ENCODE results near the gene LSM5.

Gene LSM5

GRCh38 chr7:32490127-32490796 is at the start of gene LSM5:
Gene LSM5, minus strand, starts transcription at chr7:32490380. Its CDS starts 15 bp downstream, at chr7:32490365.
- Mint-ChIP-seq H3K36me3 (peaks cover 22% of the 10 kb centered on the region), H3K27me3 (no peaks in the 10 kb centered on the region), H3K27ac (peak within 1 kb of the TSS; percentile 91), H3K9me3 (no peaks in the 10 kb centered on the region), H3K4me3 (peak within 1 kb of the TSS; percentile 93), H3K4me1 (peaks cover 12% of the 10 kb centered on the region)
- ATAC-seq, result peak; percentile 89

DNA sequence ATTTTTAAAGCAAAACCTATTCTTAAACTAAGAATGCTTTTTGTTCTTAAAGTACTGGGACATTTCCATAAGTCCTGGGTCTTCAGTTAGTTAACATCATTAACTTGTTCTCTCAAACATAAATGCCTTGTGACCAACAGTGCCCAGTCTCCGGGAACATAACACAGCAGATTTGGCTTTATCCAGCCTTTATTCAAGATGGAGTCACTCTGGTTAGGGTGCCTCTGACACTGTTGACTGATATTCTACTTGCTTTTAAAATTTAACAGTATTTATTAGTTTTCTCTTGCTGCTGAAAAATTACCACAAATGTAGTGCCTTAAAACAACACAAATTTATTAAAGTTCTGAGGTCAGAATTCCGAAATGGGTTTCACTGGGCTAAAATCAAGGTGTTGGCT is 49.2 kb upstream of the LSM5 start:
- Mint-ChIP-seq H3K4me3 (no peak overlapping the region), H3K4me1 (peaks cover 31% of the 10 kb centered on the region), H3K36me3 (peaks cover 16% of the 10 kb centered on the region), H3K27me3 (no peaks in the 10 kb centered on the region), H3K9me3 (no peaks in the 10 kb centered on the region), H3K27ac (no peak overlapping the region)
- no peak for ATAC-seq

DNA sequence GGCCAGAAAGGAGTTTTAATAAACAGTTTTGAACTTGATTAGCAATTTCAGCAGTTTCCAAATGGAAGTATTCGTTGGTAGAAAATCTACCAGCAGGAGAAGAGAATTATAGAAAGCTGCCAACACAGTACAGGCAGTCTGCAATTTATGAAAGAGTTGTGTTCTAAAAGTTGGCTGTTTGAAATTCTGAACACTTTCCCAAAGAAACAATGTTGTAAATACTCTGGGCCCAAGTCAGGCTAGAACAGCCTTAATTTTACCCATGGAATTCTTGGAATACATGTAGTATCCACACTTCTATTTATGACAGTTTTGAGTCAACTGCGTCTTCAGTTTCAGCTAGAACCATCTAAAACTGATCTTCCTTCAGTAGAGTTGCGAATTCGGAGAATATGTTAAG is 47.6 kb upstream of the LSM5 start:
- Mint-ChIP-seq H3K4me3 (no peak overlapping the region), H3K9me3 (no peaks in the 10 kb centered on the region), H3K27ac (no peak overlapping the region), H3K36me3 (peaks cover under 1% of the 10 kb centered on the region), H3K4me1 (peaks cover 24% of the 10 kb centered on the region), H3K27me3 (no peaks in the 10 kb centered on the region)
- no peak for ATAC-seq

DNA sequence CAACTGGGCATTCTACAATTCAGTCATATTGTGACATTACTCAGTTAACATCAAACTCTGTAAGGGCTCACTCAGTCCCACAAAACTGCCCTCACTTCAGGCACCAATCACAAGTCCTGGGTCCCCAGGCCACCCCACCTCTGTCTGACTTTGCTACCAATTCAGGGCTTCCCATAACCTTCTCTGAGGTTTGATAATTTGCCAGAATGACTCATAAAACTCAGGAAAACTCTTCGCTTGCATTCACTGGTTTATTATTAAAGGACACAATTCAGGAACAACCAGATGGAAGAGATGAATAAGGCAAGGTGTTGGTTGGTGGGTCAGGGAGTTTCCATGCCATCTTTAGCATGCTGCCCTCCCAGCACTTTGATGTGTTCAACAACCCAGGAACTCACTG is 46.4 kb upstream of the LSM5 start:
- no peaks in the 10 kb centered on the region for H3K27me3 Mint-ChIP-seq
- no peak for ATAC-seq
- no peaks in the 10 kb centered on the region for H3K9me3 Mint-ChIP-seq
- H3K4me1 Mint-ChIP-seq, result peaks cover 24% of the 10 kb centered on the region
- H3K4me3 Mint-ChIP-seq, result no peak overlapping the region
- no peak overlapping the region for H3K27ac Mint-ChIP-seq
- peaks cover 5% of the 10 kb centered on the region for H3K36me3 Mint-ChIP-seq

- no peak for ATAC-seq
- no peak overlapping the region for H3K4me3 Mint-ChIP-seq
- H3K9me3 Mint-ChIP-seq, result no peaks in the 10 kb centered on the region
- H3K27ac Mint-ChIP-seq, result peak overlapping the region; percentile 21
- no peaks in the 10 kb centered on the region for H3K27me3 Mint-ChIP-seq
- peaks cover 24% of the 10 kb centered on the region for H3K4me1 Mint-ChIP-seq
- peaks cover 6% of the 10 kb centered on the region for H3K36me3 Mint-ChIP-seq
Observed at GRCh38 chr7:32536016-32536415, 45.8 kb upstream of the LSM5 start.

GRCh38 chr7:32535162-32535702 is 45.1 kb upstream of the LSM5 start:
- ATAC-seq, result no peak

DNA sequence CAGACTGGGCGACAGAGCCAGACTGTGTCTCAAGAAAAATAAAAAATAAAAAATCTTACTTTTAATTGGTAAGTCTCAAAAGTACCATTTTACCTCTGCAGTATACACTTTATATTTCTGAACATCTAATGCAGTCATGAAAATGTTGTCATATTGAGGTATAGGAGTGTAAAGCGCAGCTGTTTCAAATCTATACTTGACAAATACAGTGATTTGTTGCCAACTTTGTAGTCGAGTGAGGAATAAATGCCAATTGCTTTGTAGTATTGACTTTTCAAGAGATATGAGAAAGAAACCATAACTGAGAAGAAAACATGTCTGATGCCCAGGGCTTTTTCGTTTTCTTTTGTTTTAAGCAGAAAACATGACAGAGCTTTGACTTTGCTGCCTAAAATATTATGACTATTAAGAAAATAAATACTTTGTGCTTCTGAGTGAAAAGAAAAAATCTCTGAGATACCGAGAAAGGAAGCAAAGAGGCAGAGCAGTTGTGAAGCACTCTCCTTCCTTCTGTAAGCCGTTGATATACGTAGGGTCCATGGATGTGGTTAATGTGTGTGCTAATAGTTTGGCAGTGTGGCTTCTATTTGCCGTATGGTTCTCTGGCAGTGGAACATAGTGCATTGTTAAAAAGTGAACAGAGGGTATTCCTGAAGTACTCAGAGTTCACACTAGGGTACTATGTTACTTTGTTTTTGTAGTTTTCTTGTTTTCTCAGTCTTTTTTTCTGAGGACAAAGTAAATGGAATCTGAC is 43.3 kb upstream of the LSM5 start:
- H3K27ac Mint-ChIP-seq, result no peak overlapping the region
- ATAC-seq, result no peak
- peaks cover 6% of the 10 kb centered on the region for H3K36me3 Mint-ChIP-seq

More at GRCh38 chr7:32535162-32535702, 45.1 kb upstream of the LSM5 start:
- Mint-ChIP-seq H3K36me3 (peaks cover 6% of the 10 kb centered on the region), H3K4me1 (peaks cover 24% of the 10 kb centered on the region), H3K4me3 (no peak overlapping the region), H3K27ac (peak overlapping the region; percentile 21), H3K27me3 (no peaks in the 10 kb centered on the region), H3K9me3 (no peaks in the 10 kb centered on the region)

DNA sequence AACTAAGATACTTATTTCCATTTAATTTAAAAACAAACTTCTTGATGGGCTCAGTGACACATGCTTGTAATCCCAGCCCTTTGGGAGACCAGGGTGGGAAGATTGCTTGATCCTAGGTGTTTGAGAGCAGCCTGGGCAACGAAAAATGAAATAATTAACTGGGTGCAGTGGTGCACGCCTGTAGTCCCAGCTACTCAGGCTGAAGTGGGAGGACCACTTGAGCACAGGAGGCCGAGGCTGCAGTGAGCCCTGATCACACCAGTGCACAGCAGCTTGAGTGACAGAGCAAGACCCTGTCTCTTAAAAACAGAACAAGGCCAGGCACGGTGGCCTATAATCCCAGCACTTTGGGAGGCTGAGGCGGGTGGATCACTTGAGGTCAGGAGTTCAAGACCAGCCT is 42.5 kb upstream of the LSM5 start:
- H3K27ac Mint-ChIP-seq, result no peak overlapping the region
- peaks cover 18% of the 10 kb centered on the region for H3K4me1 Mint-ChIP-seq
- no peaks in the 10 kb centered on the region for H3K27me3 Mint-ChIP-seq
- H3K4me3 Mint-ChIP-seq, result no peak overlapping the region
- no peak for ATAC-seq
- peaks cover 6% of the 10 kb centered on the region for H3K36me3 Mint-ChIP-seq
- no peaks in the 10 kb centered on the region for H3K9me3 Mint-ChIP-seq

More for the DNA sequence above, 43.3 kb upstream of the LSM5 start:
- Mint-ChIP-seq H3K4me3 (no peak overlapping the region), H3K9me3 (no peaks in the 10 kb centered on the region), H3K4me1 (peaks cover 18% of the 10 kb centered on the region), H3K27me3 (no peaks in the 10 kb centered on the region)

DNA sequence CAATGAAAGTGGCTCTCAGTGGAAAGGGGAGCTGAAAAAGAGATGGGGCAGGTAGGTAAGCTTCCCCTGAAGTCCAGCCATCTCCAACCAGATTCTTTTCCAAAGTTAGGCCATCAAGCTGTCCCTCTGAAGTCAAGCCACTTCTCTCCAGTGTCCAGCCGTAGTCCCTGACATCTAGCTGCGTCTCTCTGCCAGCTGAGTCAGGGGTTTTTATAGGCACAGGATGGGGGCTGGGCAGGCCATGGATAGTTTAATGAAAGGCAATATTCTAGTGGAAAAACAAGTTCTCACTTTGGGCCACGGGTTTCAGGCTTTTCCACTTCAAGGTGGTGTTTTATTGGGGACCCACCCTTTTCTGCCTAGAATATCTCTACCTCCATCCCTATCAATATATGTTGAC is 41.9 kb upstream of the LSM5 start:
- Mint-ChIP-seq H3K27ac (no peak overlapping the region), H3K4me1 (peaks cover 18% of the 10 kb centered on the region), H3K9me3 (no peaks in the 10 kb centered on the region), H3K27me3 (no peaks in the 10 kb centered on the region), H3K36me3 (peaks cover 6% of the 10 kb centered on the region), H3K4me3 (no peak overlapping the region)
- no peak for ATAC-seq

- Mint-ChIP-seq H3K27me3 (no peaks in the 10 kb centered on the region), H3K9me3 (no peaks in the 10 kb centered on the region), H3K36me3 (peaks cover 6% of the 10 kb centered on the region), H3K4me3 (no peak overlapping the region), H3K4me1 (peaks cover 15% of the 10 kb centered on the region), H3K27ac (no peak overlapping the region)
- ATAC-seq, result no peak
Observed at GRCh38 chr7:32531402-32531801, 41.2 kb upstream of the LSM5 start.

GRCh38 chr7:32525839-32526238 is 35.7 kb upstream of the LSM5 start:
- Mint-ChIP-seq H3K9me3 (peaks cover 5% of the 10 kb centered on the region), H3K4me1 (peaks cover 5% of the 10 kb centered on the region), H3K4me3 (no peak overlapping the region), H3K27ac (no peak overlapping the region), H3K36me3 (peaks cover 30% of the 10 kb centered on the region), H3K27me3 (no peaks in the 10 kb centered on the region)
- no peak for ATAC-seq

GRCh38 chr7:32524631-32525030 is 34.5 kb upstream of the LSM5 start:
- Mint-ChIP-seq H3K27me3 (no peaks in the 10 kb centered on the region), H3K4me1 (peaks cover 5% of the 10 kb centered on the region), H3K4me3 (no peak overlapping the region), H3K27ac (no peak overlapping the region), H3K9me3 (peaks cover 9% of the 10 kb centered on the region), H3K36me3 (peaks cover 42% of the 10 kb centered on the region)
- ATAC-seq, result no peak

DNA sequence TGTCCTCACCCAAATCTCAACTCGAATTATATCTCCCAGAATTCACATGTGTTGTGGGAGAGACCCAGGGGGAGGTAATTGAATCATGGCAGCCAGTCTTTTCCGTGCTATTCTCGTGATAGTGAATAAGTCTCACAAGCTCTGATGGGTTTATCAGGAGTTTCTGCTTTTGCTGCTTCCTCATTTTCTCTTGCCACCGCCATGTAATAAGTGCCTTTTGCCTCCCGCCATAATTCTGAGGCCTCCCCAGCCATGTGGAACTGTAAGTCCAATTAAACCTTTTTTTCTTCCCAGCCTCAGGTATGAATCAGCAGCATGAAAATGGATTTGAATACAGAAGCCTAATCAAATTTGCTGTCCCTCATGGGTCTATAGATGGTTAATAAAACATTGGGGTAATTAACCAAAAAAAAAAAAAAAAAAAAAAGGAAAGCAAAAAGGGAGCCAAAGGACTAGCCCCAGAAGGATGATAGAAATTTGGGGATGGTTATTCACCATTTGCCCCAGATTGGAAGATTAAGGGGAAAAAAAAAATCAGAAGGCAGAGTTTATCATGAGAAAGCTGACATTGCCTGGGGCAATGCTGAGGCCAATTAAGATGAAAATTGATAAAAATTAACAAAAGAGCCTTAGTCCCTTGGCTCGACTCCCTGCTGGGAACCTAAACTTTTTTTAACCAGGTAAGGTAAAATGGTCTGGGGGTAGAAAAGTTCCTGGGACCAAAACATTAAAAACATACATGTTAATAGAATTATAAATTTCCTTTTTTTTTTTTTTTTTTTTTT is 32.8 kb upstream of the LSM5 start:
- Mint-ChIP-seq H3K27ac (no peak overlapping the region), H3K9me3 (peaks cover 10% of the 10 kb centered on the region), H3K4me3 (no peak overlapping the region), H3K4me1 (peaks cover 5% of the 10 kb centered on the region), H3K27me3 (no peaks in the 10 kb centered on the region), H3K36me3 (peaks cover 45% of the 10 kb centered on the region)
- ATAC-seq, result no peak

- no peaks in the 10 kb centered on the region for H3K27me3 Mint-ChIP-seq
- no peak overlapping the region for H3K27ac Mint-ChIP-seq
- no peak for ATAC-seq
- peaks cover 72% of the 10 kb centered on the region for H3K36me3 Mint-ChIP-seq
- H3K4me3 Mint-ChIP-seq, result no peak overlapping the region
- H3K9me3 Mint-ChIP-seq, result peaks cover 10% of the 10 kb centered on the region
- H3K4me1 Mint-ChIP-seq, result peaks cover 29% of the 10 kb centered on the region
Observed at GRCh38 chr7:32519763-32520162, 29.6 kb upstream of the LSM5 start.

- Mint-ChIP-seq H3K27me3 (no peaks in the 10 kb centered on the region), H3K27ac (no peak overlapping the region)
Observed at GRCh38 chr7:32518534-32519140, 28.5 kb upstream of the LSM5 start.

More at GRCh38 chr7:32518534-32519140, 28.5 kb upstream of the LSM5 start:
- peaks cover 41% of the 10 kb centered on the region for H3K4me1 Mint-ChIP-seq
- H3K9me3 Mint-ChIP-seq, result peaks cover 10% of the 10 kb centered on the region
- ATAC-seq, result no peak
- H3K36me3 Mint-ChIP-seq, result peaks cover 76% of the 10 kb centered on the region
- H3K4me3 Mint-ChIP-seq, result no peak overlapping the region

Measured in stimulated activated memory B cell treated with anti-CD40 and anti-IgM and Interleukin-4, amounts not matched to agents 10 μg/mL and 1 μg/mL and 100 μg/mL, for 72 hours (primary cell).